Gastrocnemius medialis (tissue), 4 donors: Measurements from ENCODE around the gene SAP130. TPM values are rescaled to one million over a fixed set of nuclear protein-coding genes. Genes with fewer than 3 reads are reported as not detected.

Experiments
- ATAC-seq, 2 donors: fragments of 150-250 bp; one replicate each; pipeline ENCODE4 v1.9.1; 2016
- DNase-seq, 2 donors: peaks; one replicate each; pipeline ENCODE4 v3.0.0-alpha.2; 2019
- H3K27ac ChIP-seq, 4 donors: fragments of 200-600 bp; sonication (generic); 1 replicate in 1 of 4; 2 replicates in 3 of 4; pipeline ENCODE4 v1.5.1; 2016 to 2018; ENCODE audit warnings: mild to moderate bottlenecking in 2 of 4, moderate library complexity in 1 of 4
- H3K27me3 ChIP-seq, 3 donors: fragments of 200-600 bp; sonication (generic) in 2 of 3; 1 replicate in 1 of 3; 2 replicates in 2 of 3; pipeline versions ENCODE4 v1.5.1 to v1.6.0; 2016 to 2019; ENCODE audit warnings: mild to moderate bottlenecking in 1 of 3, moderate library complexity in 1 of 3
- H3K36me3 ChIP-seq, 2 donors: fragments of 200-600 bp; sonication (generic) in 1 of 2; one replicate each; pipeline ENCODE4 v1.5.1; 2017 to 2018
- H3K4me1 ChIP-seq, 2 donors: fragments of 200-600 bp; sonication (generic) in 1 of 2; one replicate each; pipeline ENCODE4 v1.5.1; 2016 to 2017; ENCODE audit warnings: mild to moderate bottlenecking in 2 of 2
- H3K4me3 ChIP-seq, 4 donors: fragments of 200-600 bp; sonication (generic) in 3 of 4; 1 replicate in 1 of 4; 2 replicates in 3 of 4; pipeline ENCODE4 v1.5.1; 2016 to 2019; ENCODE audit warnings: mild to moderate bottlenecking in 2 of 4
- H3K9me3 ChIP-seq, 3 donors: fragments of 200-600 bp; sonication (generic) in 2 of 3; 1 replicate in 1 of 3; 2 replicates in 2 of 3; pipeline ENCODE4 v1.5.1; 2016 to 2019
- POLR2A ChIP-seq, 2 donors: fragments of 450-650 bp; IDR thresholded peaks; one replicate each; pipeline ENCODE4 v1.6.1; 2017; ENCODE audit warnings: antibody characterized with exemption in 2 of 2, mild to moderate bottlenecking in 2 of 2, moderate library complexity in 2 of 2
- in situ Hi-C, 4 donors: fragments of 200-750 bp; cut with MboI; loops; one replicate each; pipeline versions ENCODE4 v1.15.0 to v1.8.0; 2017; ENCODE audit warnings: low sequenced_read_pairs in 4 of 4
- intact Hi-C: fragments of 100-400 bp; cut with DNase I; formaldehyde crosslinking; loops from one replicate; pipeline ENCODE4 v1.15.1; 2023; ENCODE audit warnings: low total_unique reads
- total RNA-seq, 4 donors: library from RNA; depleted of rRNA; stranded (reverse); fragments of >200 nt; gene quantifications; one replicate each; pipeline versions ENCODE4 v1.1.0 to v1.2.3, GENCODE V29; 2016
- TF ChIP-seq, protein P1 (sequence below), 5 experiments: fragments of 450-650 bp in 3 of 5; fragments of 200-600 bp in 2 of 5; sonication (generic) in 2 of 5; IDR thresholded peaks in 4 of 5; conservative IDR thresholded peaks in 1 of 5; 1 replicate in 4 of 5; 2 replicates in 1 of 5; pipeline ENCODE4 v1.5.1; 2016 to 2019; ENCODE audit warnings: antibody characterized with exemption in 5 of 5, mild to moderate bottlenecking in 3 of 5, moderate library complexity in 3 of 5

Gene SAP130
- total RNA-seq, 4 donors from 2014 or later, result 10.1 to 16.2 (median 11.5) TPM

DNA sequence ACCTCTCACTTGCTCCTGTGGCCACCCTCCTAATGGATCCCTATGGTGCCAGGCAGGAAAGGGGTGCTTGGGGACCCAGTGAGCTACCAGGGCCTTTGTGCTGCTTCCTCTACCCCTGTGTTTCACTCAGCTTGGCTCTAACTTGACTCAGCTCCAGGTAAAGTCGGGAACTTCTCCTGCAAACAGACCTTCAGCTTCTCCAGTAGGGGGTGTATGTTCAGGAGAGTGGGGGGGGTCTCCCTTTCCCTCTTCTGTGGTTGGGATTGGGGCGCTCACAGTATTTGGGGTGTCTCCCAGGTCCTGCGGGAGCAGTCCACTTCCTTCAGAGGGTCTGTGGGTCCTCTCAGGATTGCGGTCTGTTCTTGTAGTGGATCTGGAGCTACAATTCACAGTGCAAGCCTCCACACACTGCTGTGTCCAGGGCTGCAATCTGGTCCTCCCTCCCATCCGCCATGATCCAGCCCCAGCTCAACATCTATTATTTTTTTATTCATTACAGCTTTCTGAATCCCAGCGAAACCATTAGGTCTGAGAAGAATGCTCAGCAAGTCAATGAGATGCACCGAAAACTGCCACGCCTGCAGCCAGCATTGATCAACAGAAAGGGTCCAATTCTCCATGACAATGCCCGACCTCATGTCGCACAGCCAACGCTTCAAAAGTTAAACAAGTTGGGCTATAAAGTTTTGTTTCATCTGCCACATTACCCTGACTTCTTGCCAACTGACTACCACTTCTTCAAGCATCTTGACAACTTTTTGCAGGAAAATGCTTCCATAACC lies 26.4 kb upstream of the SAP130 start:
- intact Hi-C loops, result no loop called here
- no peak for TF ChIP-seq POLR2A (IDR thresholded peaks at IDR 0.05)
- TF ChIP-seq, protein P1, sequence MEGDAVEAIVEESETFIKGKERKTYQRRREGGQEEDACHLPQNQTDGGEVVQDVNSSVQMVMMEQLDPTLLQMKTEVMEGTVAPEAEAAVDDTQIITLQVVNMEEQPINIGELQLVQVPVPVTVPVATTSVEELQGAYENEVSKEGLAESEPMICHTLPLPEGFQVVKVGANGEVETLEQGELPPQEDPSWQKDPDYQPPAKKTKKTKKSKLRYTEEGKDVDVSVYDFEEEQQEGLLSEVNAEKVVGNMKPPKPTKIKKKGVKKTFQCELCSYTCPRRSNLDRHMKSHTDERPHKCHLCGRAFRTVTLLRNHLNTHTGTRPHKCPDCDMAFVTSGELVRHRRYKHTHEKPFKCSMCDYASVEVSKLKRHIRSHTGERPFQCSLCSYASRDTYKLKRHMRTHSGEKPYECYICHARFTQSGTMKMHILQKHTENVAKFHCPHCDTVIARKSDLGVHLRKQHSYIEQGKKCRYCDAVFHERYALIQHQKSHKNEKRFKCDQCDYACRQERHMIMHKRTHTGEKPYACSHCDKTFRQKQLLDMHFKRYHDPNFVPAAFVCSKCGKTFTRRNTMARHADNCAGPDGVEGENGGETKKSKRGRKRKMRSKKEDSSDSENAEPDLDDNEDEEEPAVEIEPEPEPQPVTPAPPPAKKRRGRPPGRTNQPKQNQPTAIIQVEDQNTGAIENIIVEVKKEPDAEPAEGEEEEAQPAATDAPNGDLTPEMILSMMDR (IDR thresholded peaks at IDR 0.05 in 4 of 5, conservative IDR thresholded peaks at IDR 0.05 in 1 of 5), result no peak

DNA sequence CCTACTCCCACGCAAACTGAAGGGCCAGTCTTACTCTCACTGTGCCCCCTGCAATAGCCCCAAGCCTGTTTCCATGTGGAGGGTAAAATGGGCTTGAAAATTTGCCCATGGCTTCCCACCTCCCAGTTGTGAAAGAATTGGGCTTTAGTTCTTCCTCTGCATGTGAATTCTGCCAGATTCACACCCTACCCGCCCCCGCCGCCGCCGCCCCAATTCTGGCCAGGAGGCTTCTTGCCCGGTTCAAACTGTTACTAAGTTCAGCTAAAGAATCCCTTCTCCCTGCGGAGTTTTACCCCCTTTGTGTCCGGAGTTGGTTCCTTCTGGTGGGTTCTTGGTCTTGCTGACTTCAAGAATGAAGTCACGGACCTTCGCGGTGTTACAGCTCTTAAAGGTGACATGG lies 25.5 kb upstream of the SAP130 start:
- ATAC-seq, result no peak
- Histone ChIP-seq H3K27ac (no peak overlapping the region), H3K4me3 (no peak overlapping the region), H3K27me3 (no peaks in the 10 kb centered on the region), H3K36me3 (no peaks in the 10 kb centered on the region), H3K9me3 (no peaks in the 10 kb centered on the region), H3K4me1 (no peaks in the 10 kb centered on the region)
- no peak for DNase-seq
- in situ Hi-C loops (no loop called here), intact Hi-C loops (no loop called here)
- TF ChIP-seq POLR2A (IDR thresholded peaks at IDR 0.05), result no peak
- TF ChIP-seq, protein P1 (IDR thresholded peaks at IDR 0.05 in 4 of 5, conservative IDR thresholded peaks at IDR 0.05 in 1 of 5), result no peak

More for the DNA sequence above, 26.4 kb upstream of the SAP130 start:
- no peaks in the 10 kb centered on the region for H3K9me3 ChIP-seq
- H3K27me3 ChIP-seq, result no peaks in the 10 kb centered on the region
- H3K27ac ChIP-seq, result no peak overlapping the region
- DNase-seq (no peak), ATAC-seq (no peak)
- H3K4me3 ChIP-seq, result no peak overlapping the region
- no peaks in the 10 kb centered on the region for H3K36me3 ChIP-seq
- in situ Hi-C loops, result no loop called here
- no peaks in the 10 kb centered on the region for H3K4me1 ChIP-seq

DNA sequence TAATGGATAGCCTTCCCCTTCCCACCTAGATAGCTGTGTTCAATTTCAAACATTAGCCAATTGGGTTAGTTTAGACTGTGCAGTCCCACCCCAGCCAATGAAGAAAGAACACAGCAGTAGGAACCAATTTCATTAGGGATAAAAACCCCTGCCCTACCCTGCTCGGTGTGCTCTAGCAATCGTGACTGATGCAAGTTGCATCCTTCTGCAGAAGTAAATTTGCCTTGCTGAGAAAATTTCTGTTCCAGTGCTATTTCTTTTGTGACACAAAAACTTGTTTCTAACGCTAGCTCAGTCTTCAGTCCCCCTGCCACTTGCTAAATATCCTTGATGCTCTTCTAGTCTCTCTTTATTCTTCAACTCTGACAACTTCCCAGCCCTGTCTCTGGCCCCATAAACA lies 15.2 kb upstream of the SAP130 start:
- no peaks in the 10 kb centered on the region for H3K36me3 ChIP-seq
- no peak for DNase-seq
- in situ Hi-C loops, result no loop called here
- H3K4me1 ChIP-seq, result no peaks in the 10 kb centered on the region
- no peaks in the 10 kb centered on the region for H3K27me3 ChIP-seq
- TF ChIP-seq, protein P1 (IDR thresholded peaks at IDR 0.05 in 4 of 5, conservative IDR thresholded peaks at IDR 0.05 in 1 of 5), result no peak
- TF ChIP-seq POLR2A (IDR thresholded peaks at IDR 0.05), result no peak
- peaks cover 0 to 12% (median 0%) of the 10 kb centered on the region in 3 donors for H3K9me3 ChIP-seq
- no peak overlapping the region for H3K4me3 ChIP-seq
- H3K27ac ChIP-seq, result no peak overlapping the region
- no peak for ATAC-seq
- intact Hi-C loops, result no loop called here

DNA sequence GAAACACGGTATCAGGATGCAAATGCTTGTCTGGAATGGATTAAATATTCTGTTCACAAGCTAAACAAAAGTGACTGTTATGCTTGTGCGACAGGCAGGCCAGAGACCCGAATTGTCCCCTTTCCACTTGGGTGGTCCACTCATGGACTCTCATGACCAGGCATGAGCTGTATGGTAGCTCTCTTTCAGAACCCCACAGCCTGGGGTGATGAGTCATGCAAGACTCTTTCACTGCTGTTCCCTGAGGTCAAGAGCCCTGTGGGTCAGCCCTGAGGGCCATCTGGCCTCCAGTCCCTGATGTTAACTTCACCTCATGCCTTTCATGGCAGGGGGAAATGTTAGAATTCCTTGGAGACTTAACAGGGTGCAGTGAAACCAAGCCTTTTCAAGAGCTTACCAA lies 13.7 kb upstream of the SAP130 start:
- intact Hi-C loops, result no loop called here
- no peak for DNase-seq

More for the DNA sequence above, 13.7 kb upstream of the SAP130 start:
- H3K4me3 ChIP-seq, result no peak overlapping the region
- no peak overlapping the region for H3K27ac ChIP-seq
- no peaks in the 10 kb centered on the region for H3K27me3 ChIP-seq
- H3K4me1 ChIP-seq, result no peaks in the 10 kb centered on the region
- peaks cover 0 to 19% (median 0%) of the 10 kb centered on the region in 3 donors for H3K9me3 ChIP-seq
- in situ Hi-C loops, result no loop called here
- TF ChIP-seq, protein P1 (IDR thresholded peaks at IDR 0.05 in 4 of 5, conservative IDR thresholded peaks at IDR 0.05 in 1 of 5), result no peak
- TF ChIP-seq POLR2A (IDR thresholded peaks at IDR 0.05), result no peak
- H3K36me3 ChIP-seq, result no peaks in the 10 kb centered on the region
- no peak for ATAC-seq
